Measurements from ENCODE around the gene ZNF385C.

GRCh38 chr17:42051645-42052044 is 46.6 kb downstream of the ZNF385C start:
- TF ChIP-seq, protein P1, sequence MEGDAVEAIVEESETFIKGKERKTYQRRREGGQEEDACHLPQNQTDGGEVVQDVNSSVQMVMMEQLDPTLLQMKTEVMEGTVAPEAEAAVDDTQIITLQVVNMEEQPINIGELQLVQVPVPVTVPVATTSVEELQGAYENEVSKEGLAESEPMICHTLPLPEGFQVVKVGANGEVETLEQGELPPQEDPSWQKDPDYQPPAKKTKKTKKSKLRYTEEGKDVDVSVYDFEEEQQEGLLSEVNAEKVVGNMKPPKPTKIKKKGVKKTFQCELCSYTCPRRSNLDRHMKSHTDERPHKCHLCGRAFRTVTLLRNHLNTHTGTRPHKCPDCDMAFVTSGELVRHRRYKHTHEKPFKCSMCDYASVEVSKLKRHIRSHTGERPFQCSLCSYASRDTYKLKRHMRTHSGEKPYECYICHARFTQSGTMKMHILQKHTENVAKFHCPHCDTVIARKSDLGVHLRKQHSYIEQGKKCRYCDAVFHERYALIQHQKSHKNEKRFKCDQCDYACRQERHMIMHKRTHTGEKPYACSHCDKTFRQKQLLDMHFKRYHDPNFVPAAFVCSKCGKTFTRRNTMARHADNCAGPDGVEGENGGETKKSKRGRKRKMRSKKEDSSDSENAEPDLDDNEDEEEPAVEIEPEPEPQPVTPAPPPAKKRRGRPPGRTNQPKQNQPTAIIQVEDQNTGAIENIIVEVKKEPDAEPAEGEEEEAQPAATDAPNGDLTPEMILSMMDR (conservative IDR thresholded peaks at IDR 0.05 in 1 of 2, IDR thresholded peaks at IDR 0.05 in 1 of 2; ENCODE audit: extremely low read depth in 1 of 2, insufficient read depth in 1 of 2, low read depth in 1 of 2, low read length in 2 of 2), result no peak
- TF ChIP-seq EZH2 (IDR thresholded peaks at IDR 0.05; ENCODE audit: borderline replicate concordance, low read length), result no peak

Measured in mammary epithelial cell (primary cell).